Measurements from ENCODE around the gene MGME1.
"Not testable (repeated sequence)": the region's sequence is repeated elsewhere in the genome, so short reads cannot be mapped to it uniquely, and the experiment has no call there.

The MGME1 gene

GRCh38 chr20:17941087-17941825, 27.6 kb upstream of the MGME1 start:
- DNase-seq, result no peak

GRCh38 chr20:17941826-17942196, 27.0 kb upstream of the MGME1 start:
- no peak for DNase-seq

- no peak for DNase-seq
Measured at GRCh38 chr20:17943343-17943742, 25.5 kb upstream of the MGME1 start.

- no peak for DNase-seq
Measured at GRCh38 chr20:17944854-17945474, 23.9 kb upstream of the MGME1 start.

- no peak for DNase-seq
Measured at GRCh38 chr20:17946040-17946439, 22.8 kb upstream of the MGME1 start.

GRCh38 chr20:17946572-17947473, 22.0 kb upstream of the MGME1 start:
- no peak for DNase-seq

- no peak for DNase-seq
Measured at GRCh38 chr20:17947474-17947815, 21.4 kb upstream of the MGME1 start.

- no peak for DNase-seq
Measured at GRCh38 chr20:17948442-17948841, 20.4 kb upstream of the MGME1 start.

- no peak for DNase-seq
Measured at GRCh38 chr20:17949899-17950298, 18.9 kb upstream of the MGME1 start.

- no peak for DNase-seq
Measured at GRCh38 chr20:17950670-17951069, 18.1 kb upstream of the MGME1 start.

- DNase-seq, result no peak
Measured at GRCh38 chr20:17951323-17951722, 17.5 kb upstream of the MGME1 start.

GRCh38 chr20:17952692-17953684, 15.8 kb upstream of the MGME1 start:
- no peak for DNase-seq

- no peak for DNase-seq
Measured at GRCh38 chr20:17953935-17954334, 14.9 kb upstream of the MGME1 start.

GRCh38 chr20:17955302-17955701, 13.5 kb upstream of the MGME1 start:
- DNase-seq, result no peak

GRCh38 chr20:17956099-17956685, 12.6 kb upstream of the MGME1 start:
- no peak for DNase-seq

GRCh38 chr20:17957505-17958363, 11.1 kb upstream of the MGME1 start:
- no peak for DNase-seq

- DNase-seq, result no peak
Measured at GRCh38 chr20:17958373-17959256, 10.2 kb upstream of the MGME1 start.

GRCh38 chr20:17959257-17959627, 9.6 kb upstream of the MGME1 start:
- no peak for DNase-seq

- DNase-seq, result not testable (repeated sequence)
Measured at GRCh38 chr20:17960400-17960885, 8.4 kb upstream of the MGME1 start.
